Mammary epithelial cell (primary cell): ENCODE results near the gene SLC23A2.
"Not testable (repeated sequence)": the region's sequence is repeated elsewhere in the genome, so short reads cannot be mapped to it uniquely, and the experiment has no call there.

Source experiments
- CTCF ChIP-seq, 2 donors: IDR thresholded peaks in 1 of 2; conservative IDR thresholded peaks in 1 of 2; 2 replicates each; pipeline ENCODE4 v1.5.1; 2011 to 2012; ENCODE audit warnings: inconsistent platforms in 2 of 2, low read length in 2 of 2, mild to moderate bottlenecking in 2 of 2, control low read depth in 1 of 2, low read depth in 1 of 2; ENCODE audit not compliant: insufficient read depth in 1 of 2; ENCODE audit errors: extremely low read depth in 1 of 2
- EZH2 ChIP-seq: IDR thresholded peaks from 2 replicates; pipeline ENCODE4 v1.6.1; 2012; ENCODE audit warnings: low read length, inconsistent platforms, borderline replicate concordance

DNA sequence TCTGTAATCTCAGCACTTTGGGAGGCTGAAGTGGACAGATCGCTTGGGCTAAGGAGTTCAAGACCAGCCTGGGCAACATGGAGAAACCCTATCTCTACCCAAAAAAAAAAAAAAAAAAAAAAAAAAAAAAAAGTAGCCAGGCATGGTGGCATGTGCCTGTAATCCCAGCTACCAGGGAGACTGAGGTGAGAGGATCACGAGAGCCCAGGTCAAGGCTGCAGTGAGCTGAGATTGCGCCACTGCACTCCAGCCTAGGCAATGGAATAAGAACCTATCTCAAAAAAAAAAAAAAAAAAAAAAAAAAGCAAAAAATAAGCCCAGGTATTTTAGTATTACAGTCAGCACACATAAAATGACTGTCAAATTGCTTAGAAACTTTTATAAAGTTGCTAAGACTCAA, 152.5 kb downstream of the SLC23A2 start:
- not testable (repeated sequence) for TF ChIP-seq CTCF (conservative IDR thresholded peaks at IDR 0.05 in 1 of 2, IDR thresholded peaks at IDR 0.05 in 1 of 2; ENCODE audit: extremely low read depth in 1 of 2, insufficient read depth in 1 of 2, low read depth in 1 of 2, low read length in 2 of 2); EZH2
